PC-9 (cell line): ENCODE results near the gene TERT.

ENCODE experiments used
- EZH2 ChIP-seq: fragments of 200-600 bp; sonication (generic); IDR thresholded peaks from 2 replicates; pipeline ENCODE4 v1.8.0; 2017; ENCODE audit warnings: antibody characterized with exemption, low read depth
- TF ChIP-seq, protein P1 (sequence below): fragments of 200-600 bp; sonication (generic); conservative IDR thresholded peaks from 2 replicates; pipeline ENCODE4 v1.6.1; 2017; ENCODE audit warnings: mixed run types, antibody characterized with exemption, mild to moderate bottlenecking, moderate library complexity

DNA sequence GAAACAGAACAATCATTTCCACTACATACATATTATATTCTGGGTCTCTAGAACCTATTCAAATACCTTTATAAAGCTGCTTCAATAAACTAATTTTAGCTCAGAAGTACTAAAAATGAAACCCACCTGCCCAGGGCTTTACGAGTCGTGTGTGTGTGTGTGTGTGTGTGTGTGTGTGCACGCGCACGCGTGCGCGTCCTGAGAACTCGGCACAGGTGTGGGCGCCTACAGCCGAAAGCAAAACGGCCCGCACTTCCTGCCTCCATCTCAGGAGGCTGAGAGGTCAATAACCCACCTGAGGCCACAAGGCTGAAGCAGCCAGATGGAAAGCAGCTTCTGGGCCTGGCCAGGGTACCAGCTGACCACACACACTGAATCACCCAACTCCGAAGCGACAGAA is 47.0 kb upstream of the TERT start:
- TF ChIP-seq, protein P1, sequence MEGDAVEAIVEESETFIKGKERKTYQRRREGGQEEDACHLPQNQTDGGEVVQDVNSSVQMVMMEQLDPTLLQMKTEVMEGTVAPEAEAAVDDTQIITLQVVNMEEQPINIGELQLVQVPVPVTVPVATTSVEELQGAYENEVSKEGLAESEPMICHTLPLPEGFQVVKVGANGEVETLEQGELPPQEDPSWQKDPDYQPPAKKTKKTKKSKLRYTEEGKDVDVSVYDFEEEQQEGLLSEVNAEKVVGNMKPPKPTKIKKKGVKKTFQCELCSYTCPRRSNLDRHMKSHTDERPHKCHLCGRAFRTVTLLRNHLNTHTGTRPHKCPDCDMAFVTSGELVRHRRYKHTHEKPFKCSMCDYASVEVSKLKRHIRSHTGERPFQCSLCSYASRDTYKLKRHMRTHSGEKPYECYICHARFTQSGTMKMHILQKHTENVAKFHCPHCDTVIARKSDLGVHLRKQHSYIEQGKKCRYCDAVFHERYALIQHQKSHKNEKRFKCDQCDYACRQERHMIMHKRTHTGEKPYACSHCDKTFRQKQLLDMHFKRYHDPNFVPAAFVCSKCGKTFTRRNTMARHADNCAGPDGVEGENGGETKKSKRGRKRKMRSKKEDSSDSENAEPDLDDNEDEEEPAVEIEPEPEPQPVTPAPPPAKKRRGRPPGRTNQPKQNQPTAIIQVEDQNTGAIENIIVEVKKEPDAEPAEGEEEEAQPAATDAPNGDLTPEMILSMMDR: no peak
- no peak for TF ChIP-seq EZH2
